ENCODE data around the gene PCDHGA11. TPM values are rescaled to one million over a fixed set of nuclear protein-coding genes. Genes with fewer than 3 reads are reported as not detected.
"Not testable (repeated sequence)": the region's sequence is repeated elsewhere in the genome, so short reads cannot be mapped to it uniquely, and the experiment has no call there.

PCDHGA11 gene
- total RNA-seq, 4 donors from 2014 or later, result 1.1 to 4.2 (median 3.5) TPM

DNA sequence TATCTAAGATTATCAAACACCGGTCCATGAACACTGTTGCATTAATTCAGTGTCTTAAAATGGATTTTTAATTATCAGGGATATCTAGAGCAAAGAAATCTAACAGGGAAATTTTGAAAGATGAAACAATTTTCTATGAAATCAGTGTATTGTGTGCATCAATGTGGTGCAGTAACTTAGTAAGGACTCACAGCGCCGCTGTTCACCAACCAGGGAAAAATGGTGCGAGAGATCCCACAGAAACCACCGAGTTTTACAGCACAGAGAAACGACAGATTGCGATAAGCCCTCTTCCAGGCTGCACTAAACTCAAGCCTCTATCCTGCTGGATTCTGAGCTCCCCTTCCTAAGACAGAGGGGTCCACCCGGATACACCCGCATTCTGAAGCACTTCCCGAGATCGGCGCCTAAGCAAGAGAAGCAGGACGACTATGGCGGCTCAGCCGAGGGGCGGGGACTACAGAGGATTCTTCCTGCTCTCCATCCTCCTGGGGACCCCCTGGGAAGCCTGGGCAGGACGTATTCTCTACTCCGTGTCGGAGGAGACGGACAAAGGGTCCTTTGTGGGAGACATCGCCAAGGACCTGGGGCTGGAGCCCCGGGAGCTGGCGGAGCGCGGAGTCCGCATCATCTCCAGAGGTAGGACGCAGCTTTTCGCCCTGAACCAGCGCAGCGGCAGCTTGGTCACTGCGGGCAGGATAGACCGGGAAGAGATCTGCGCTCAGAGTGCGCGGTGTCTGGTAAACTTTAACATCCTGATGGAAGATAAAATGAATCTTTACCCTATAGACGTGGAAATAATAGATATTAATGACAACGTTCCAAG is 38.2 kb upstream of the PCDHGA11 start, which contains the start of gene PCDHGA7:
Gene PCDHGA7 (plus strand): TSS at position 274 of the 826 bp plus-strand sequence. CDS start 158 bp downstream, at position 432.
- Histone ChIP-seq H3K27me3 (peaks cover 0 to 16% (median 0%) of the 10 kb centered on the region in 4 donors), H3K4me3 (peak within 1 kb of the TSS; percentile 7 to 51 (median 28)), H3K27ac (no peak within 1 kb of the TSS), H3K36me3 (peaks cover 0 to 4% (median 0%) of the 10 kb centered on the region in 3 donors), H3K9me3 (peaks cover 0 to 92% (median 79%) of the 10 kb centered on the region in 3 donors), H3K4me1 (no peaks in the 10 kb centered on the region)
- no peak for TF ChIP-seq POLR2A (IDR thresholded peaks at IDR 0.05)
- TF ChIP-seq, protein P1, sequence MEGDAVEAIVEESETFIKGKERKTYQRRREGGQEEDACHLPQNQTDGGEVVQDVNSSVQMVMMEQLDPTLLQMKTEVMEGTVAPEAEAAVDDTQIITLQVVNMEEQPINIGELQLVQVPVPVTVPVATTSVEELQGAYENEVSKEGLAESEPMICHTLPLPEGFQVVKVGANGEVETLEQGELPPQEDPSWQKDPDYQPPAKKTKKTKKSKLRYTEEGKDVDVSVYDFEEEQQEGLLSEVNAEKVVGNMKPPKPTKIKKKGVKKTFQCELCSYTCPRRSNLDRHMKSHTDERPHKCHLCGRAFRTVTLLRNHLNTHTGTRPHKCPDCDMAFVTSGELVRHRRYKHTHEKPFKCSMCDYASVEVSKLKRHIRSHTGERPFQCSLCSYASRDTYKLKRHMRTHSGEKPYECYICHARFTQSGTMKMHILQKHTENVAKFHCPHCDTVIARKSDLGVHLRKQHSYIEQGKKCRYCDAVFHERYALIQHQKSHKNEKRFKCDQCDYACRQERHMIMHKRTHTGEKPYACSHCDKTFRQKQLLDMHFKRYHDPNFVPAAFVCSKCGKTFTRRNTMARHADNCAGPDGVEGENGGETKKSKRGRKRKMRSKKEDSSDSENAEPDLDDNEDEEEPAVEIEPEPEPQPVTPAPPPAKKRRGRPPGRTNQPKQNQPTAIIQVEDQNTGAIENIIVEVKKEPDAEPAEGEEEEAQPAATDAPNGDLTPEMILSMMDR (IDR thresholded peaks at IDR 0.05), result peak in 2 of 6 experiments; percentile 11 to 14
- no peak for DNase-seq
- intact Hi-C loops (cut with DNase I), result no loop called here
- WGBS, 2 donors, result 23 to 44% methylated on average over 22 to 24 of the region's 37 CpGs

DNA sequence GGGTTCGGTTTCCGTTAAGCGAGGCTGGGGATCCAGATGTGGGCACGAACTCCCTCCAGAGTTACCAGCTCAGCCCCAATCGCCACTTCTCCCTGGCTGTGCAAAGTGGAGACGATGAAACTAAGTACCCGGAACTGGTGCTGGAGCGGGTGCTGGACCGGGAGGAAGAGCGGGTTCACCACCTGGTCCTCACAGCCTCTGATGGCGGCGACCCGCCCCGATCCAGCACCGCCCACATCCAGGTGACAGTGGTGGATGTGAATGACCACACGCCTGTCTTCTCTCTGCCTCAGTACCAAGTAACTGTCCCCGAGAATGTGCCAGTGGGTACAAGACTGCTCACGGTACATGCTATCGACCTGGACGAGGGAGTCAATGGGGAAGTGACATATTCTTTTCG is 37.5 kb upstream of the PCDHGA11 start:
- TF ChIP-seq, protein P1 (IDR thresholded peaks at IDR 0.05), result no peak
- no peak for TF ChIP-seq POLR2A (IDR thresholded peaks at IDR 0.05)
- H3K4me3 ChIP-seq, result no peak overlapping the region
- no peaks in the 10 kb centered on the region for H3K4me1 ChIP-seq
- no peak for DNase-seq
- H3K36me3 ChIP-seq, result peaks cover 0 to 4% (median 0%) of the 10 kb centered on the region in 3 donors
- peaks cover 2 to 89% (median 77%) of the 10 kb centered on the region in 3 donors for H3K9me3 ChIP-seq
- no peak overlapping the region for H3K27ac ChIP-seq
- peaks cover 0 to 18% (median 0%) of the 10 kb centered on the region in 4 donors for H3K27me3 ChIP-seq
- 47 to 49% methylated on average over 17 to 18 of the region's 21 CpGs for WGBS, 2 donors
- intact Hi-C loops (cut with DNase I), result no loop called here

DNA sequence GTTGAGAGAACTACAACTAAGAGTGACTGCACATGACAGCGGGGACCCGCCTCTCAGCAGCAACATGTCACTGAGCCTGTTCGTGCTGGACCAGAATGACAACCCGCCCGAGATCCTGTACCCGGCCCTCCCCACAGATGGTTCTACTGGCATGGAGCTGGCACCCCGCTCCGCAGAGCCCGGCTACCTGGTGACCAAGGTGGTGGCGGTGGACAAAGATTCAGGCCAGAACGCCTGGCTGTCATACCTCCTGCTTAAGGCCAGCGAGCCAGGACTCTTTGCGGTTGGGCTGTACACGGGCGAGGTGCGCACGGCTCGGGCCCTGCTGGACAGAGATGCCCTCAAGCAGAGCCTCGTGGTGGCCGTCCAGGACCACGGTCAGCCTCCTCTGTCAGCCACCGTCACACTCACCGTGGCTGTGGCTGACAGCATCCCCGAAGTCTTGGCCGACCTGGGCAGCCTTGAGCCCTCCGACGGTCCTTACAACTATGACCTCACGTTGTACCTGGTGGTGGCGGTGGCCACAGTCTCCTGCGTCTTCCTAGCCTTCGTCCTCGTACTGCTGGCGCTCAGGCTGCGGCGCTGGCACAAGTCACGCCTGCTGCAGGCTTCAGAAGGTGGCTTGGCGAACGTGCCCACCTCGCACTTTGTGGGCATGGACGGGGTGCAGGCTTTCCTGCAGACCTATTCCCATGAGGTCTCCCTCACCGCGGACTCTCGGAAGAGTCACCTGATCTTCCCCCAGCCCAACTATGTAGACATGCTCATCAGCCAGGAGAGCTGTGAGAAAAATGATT is 36.2 kb upstream of the PCDHGA11 start:
- no peaks in the 10 kb centered on the region for H3K4me1 ChIP-seq
- H3K27me3 ChIP-seq, result peaks cover 0 to 19% (median 0%) of the 10 kb centered on the region in 4 donors
- no peak overlapping the region for H3K4me3 ChIP-seq
- intact Hi-C loops (cut with DNase I), result no loop called here
- H3K9me3 ChIP-seq, result peaks cover 8 to 92% (median 83%) of the 10 kb centered on the region in 3 donors
- TF ChIP-seq, protein P1 (IDR thresholded peaks at IDR 0.05), result no peak
- TF ChIP-seq POLR2A (IDR thresholded peaks at IDR 0.05), result no peak
- peaks cover 0 to 4% (median 0%) of the 10 kb centered on the region in 3 donors for H3K36me3 ChIP-seq
- DNase-seq, result no peak
- H3K27ac ChIP-seq, result no peak overlapping the region
- 47 to 48% methylated on average over 5 to 14 of the region's 43 CpGs for WGBS, 2 donors

DNA sequence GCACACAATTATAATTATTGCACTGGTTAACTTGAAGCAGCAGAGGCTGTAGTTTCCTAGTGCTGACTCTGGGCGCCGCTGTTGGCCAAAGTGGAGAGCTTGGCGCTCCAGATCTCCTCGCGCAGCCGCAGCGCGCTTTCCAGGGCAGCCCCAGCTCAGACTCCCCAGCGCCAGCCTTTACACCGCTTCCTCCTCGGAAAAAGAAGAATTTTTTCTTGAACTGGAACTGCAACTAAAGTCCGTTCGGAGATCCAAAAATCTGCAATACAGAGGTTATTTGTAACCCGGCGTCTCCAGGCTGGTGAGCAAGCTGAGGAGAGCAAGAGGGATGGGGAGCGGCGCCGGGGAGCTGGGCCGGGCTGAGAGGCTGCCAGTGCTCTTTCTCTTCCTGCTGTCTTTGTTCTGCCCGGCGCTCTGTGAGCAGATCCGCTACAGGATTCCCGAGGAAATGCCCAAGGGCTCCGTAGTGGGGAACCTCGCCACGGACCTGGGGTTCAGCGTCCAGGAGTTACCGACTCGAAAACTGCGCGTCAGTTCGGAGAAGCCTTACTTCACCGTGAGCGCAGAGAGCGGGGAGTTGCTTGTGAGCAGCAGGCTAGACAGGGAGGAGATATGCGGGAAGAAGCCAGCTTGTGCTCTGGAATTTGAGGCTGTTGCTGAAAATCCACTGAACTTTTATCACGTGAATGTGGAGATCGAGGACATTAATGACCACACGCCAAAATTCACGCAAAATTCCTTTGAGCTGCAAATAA is 33.1 kb upstream of the PCDHGA11 start, which contains the start of gene PCDHGB4:
Gene PCDHGB4 (plus strand): TSS at position 142 of the 755 bp plus-strand sequence. CDS start 187 bp downstream, at position 329.
- peaks cover 14 to 96% (median 92%) of the 10 kb centered on the region in 3 donors for H3K9me3 ChIP-seq
- not testable (repeated sequence) for DNase-seq

More for the DNA sequence above, 33.1 kb upstream of the PCDHGA11 start, which contains the start of gene PCDHGB4:
- H3K4me1 ChIP-seq; H3K36me3 ChIP-seq; intact Hi-C loops (cut with DNase I); H3K27ac ChIP-seq: not testable (repeated sequence)
- peaks cover 0 to 19% (median 0%) of the 10 kb centered on the region in 4 donors for H3K27me3 ChIP-seq
- TF ChIP-seq, protein P1 (IDR thresholded peaks at IDR 0.05), result peak in 3 of 6 experiments; percentile 19 to 44 (median 30)
- H3K4me3 ChIP-seq, result peak within 1 kb of the TSS in 3 of 4 donors; percentile 15 to 22 (median 17)
- WGBS, 2 donors, result 18 to 29% methylated on average over 4 to 6 of the region's 40 CpGs
